ENCODE measurements around the gene FBXL16. TPM values are rescaled to one million over a fixed set of nuclear protein-coding genes. Genes with fewer than 3 reads are reported as not detected.
A peak's percentile ranks its signal among the peaks of the same experiment; 100 is the strongest.

Gene FBXL16
- total and polyA plus RNA-seq, 2 experiments from 2014 or later: 8.9 to 12.6 TPM

GRCh38 chr16:670485-671352 lies 34.9 kb downstream of the FBXL16 start:
- Histone ChIP-seq H3K27me3 (ENCODE audit: insufficient read depth) (no peaks in the 10 kb centered on the region), H3K4me1 (ENCODE audit: insufficient read depth) (no peaks in the 10 kb centered on the region), H4K20me1 (replicated peaks; ENCODE audit: insufficient read depth) (peaks cover 3% of the 10 kb centered on the region), H2AFZ (no peak overlapping the region), H3F3A (replicated peaks; ENCODE audit: low read depth) (peaks cover 19% of the 10 kb centered on the region; the same call in 1 of the 2 replicates), H3K36me3 (ENCODE audit: insufficient read depth) (peaks cover 11% of the 10 kb centered on the region; the same call in 1 of the 2 replicates), H3K79me2 (replicated peaks; ENCODE audit: insufficient read depth) (peaks cover 16% of the 10 kb centered on the region), H3K9me2 (ENCODE audit: insufficient read depth) (no peaks in the 10 kb centered on the region), H3K4me3 (no peak overlapping the region), H3K27ac (ENCODE audit: low read depth) (no peak overlapping the region), H3K4me2 (no peak overlapping the region)
- Mint-ChIP-seq H3K4me1 (peaks cover 6% of the 10 kb centered on the region; the same call in 1 of the 3 replicates), H3K9me3 (no peaks in the 10 kb centered on the region; the same call in 2 of the 3 replicates), H3K27ac (no peak overlapping the region), H3K36me3 (ENCODE audit: low read depth) (peaks cover 21% of the 10 kb centered on the region), H3K4me3 (peak overlapping the region; percentile 38; the same call in 1 of the 3 replicates), H3K27me3 (ENCODE audit: insufficient read depth, low read depth, poor library complexity) (peaks cover 6% of the 10 kb centered on the region)
- DNase-seq (ENCODE audit: low spot score): no peak
- TF ChIP-seq ZNF114 (CRISPR knock-in tag; IDR thresholded peaks at IDR 0.05) (no peak), CREB1 (CRISPR knock-in tag; IDR thresholded peaks at IDR 0.05; ENCODE audit: low read depth) (no peak), NANOG (IDR thresholded peaks at IDR 0.05; ENCODE audit: borderline replicate concordance) (no peak)
- TF ChIP-seq, protein P1, sequence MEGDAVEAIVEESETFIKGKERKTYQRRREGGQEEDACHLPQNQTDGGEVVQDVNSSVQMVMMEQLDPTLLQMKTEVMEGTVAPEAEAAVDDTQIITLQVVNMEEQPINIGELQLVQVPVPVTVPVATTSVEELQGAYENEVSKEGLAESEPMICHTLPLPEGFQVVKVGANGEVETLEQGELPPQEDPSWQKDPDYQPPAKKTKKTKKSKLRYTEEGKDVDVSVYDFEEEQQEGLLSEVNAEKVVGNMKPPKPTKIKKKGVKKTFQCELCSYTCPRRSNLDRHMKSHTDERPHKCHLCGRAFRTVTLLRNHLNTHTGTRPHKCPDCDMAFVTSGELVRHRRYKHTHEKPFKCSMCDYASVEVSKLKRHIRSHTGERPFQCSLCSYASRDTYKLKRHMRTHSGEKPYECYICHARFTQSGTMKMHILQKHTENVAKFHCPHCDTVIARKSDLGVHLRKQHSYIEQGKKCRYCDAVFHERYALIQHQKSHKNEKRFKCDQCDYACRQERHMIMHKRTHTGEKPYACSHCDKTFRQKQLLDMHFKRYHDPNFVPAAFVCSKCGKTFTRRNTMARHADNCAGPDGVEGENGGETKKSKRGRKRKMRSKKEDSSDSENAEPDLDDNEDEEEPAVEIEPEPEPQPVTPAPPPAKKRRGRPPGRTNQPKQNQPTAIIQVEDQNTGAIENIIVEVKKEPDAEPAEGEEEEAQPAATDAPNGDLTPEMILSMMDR (conservative IDR thresholded peaks at IDR 0.05; ENCODE audit: low read depth in 2 of 2): no peak
- TF ChIP-seq, protein P2, sequence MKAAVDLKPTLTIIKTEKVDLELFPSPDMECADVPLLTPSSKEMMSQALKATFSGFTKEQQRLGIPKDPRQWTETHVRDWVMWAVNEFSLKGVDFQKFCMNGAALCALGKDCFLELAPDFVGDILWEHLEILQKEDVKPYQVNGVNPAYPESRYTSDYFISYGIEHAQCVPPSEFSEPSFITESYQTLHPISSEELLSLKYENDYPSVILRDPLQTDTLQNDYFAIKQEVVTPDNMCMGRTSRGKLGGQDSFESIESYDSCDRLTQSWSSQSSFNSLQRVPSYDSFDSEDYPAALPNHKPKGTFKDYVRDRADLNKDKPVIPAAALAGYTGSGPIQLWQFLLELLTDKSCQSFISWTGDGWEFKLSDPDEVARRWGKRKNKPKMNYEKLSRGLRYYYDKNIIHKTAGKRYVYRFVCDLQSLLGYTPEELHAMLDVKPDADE (IDR thresholded peaks at IDR 0.05): no peak
- ATAC-seq: no peak

GRCh38 chr16:669666-670065 lies 35.9 kb downstream of the FBXL16 start:
- Histone ChIP-seq H3K4me1 (ENCODE audit: insufficient read depth) (no peaks in the 10 kb centered on the region), H3F3A (replicated peaks; ENCODE audit: low read depth) (peaks cover 16% of the 10 kb centered on the region; the same call in 1 of the 2 replicates), H2AFZ (no peak overlapping the region), H3K9me2 (ENCODE audit: insufficient read depth) (no peaks in the 10 kb centered on the region), H3K27ac (ENCODE audit: low read depth) (no peak overlapping the region), H3K4me2 (no peak overlapping the region), H3K4me3 (no peak overlapping the region), H3K36me3 (ENCODE audit: insufficient read depth) (peaks cover 11% of the 10 kb centered on the region; the same call in 1 of the 2 replicates), H3K27me3 (ENCODE audit: insufficient read depth) (no peaks in the 10 kb centered on the region), H4K20me1 (replicated peaks; ENCODE audit: insufficient read depth) (peaks cover 3% of the 10 kb centered on the region), H3K79me2 (replicated peaks; ENCODE audit: insufficient read depth) (peaks cover 16% of the 10 kb centered on the region)
- ATAC-seq (no peak), DNase-seq (ENCODE audit: low spot score) (no peak)
- no peak overlapping the region for H3K27ac Mint-ChIP-seq
- TF ChIP-seq NANOG (IDR thresholded peaks at IDR 0.05; ENCODE audit: borderline replicate concordance): no peak
- TF ChIP-seq CREB1 (CRISPR knock-in tag; IDR thresholded peaks at IDR 0.05; ENCODE audit: low read depth): no peak
- TF ChIP-seq EZH2phosphoT487 (IDR thresholded peaks at IDR 0.05; ENCODE audit: unreplicated experiment): no peak
- TF ChIP-seq EZH2 (IDR thresholded peaks at IDR 0.05; ENCODE audit: low read depth, unreplicated experiment): no peak
- no peak for TF ChIP-seq ZNF331 (CRISPR knock-in tag; IDR thresholded peaks at IDR 0.05; ENCODE audit: low read depth)
- no peak for TF ChIP-seq JUNB (IDR thresholded peaks at IDR 0.05; ENCODE audit: unreplicated experiment)
- TF ChIP-seq STAT1 (IDR thresholded peaks at IDR 0.05; ENCODE audit: unreplicated experiment): no peak
- TF ChIP-seq, protein P2 (IDR thresholded peaks at IDR 0.05): no peak
- TF ChIP-seq, protein P1 (conservative IDR thresholded peaks at IDR 0.05; ENCODE audit: low read depth in 2 of 2): no peak
- TF ChIP-seq ZNF114 (CRISPR knock-in tag; IDR thresholded peaks at IDR 0.05): no peak
- TF ChIP-seq POLR2AphosphoS5 (IDR thresholded peaks at IDR 0.05; ENCODE audit: low read depth): no peak
- H3K36me3 Mint-ChIP-seq (ENCODE audit: low read depth): peaks cover 21% of the 10 kb centered on the region
- H3K9me3 Mint-ChIP-seq: no peaks in the 10 kb centered on the region; the same call in 2 of the 3 replicates
- H3K4me3 Mint-ChIP-seq: peak overlapping the region; percentile 71; the same call in 2 of the 3 replicates
- peaks cover under 1% of the 10 kb centered on the region; the same call in 1 of the 3 replicates for H3K4me1 Mint-ChIP-seq
- H3K27me3 Mint-ChIP-seq (ENCODE audit: insufficient read depth, low read depth, poor library complexity): peaks cover 2% of the 10 kb centered on the region

Measured in GM23338 (cell line).